22Rv1 (cell line): ENCODE data around the gene IL27RA.
A peak's percentile ranks its signal among the peaks of the same experiment; 100 is the strongest.

Source experiments
- CTCF ChIP-seq: fragments of 450-650 bp; IDR thresholded peaks from 2 replicates; pipeline ENCODE4 v1.5.1; 2017; ENCODE audit warnings: mild to moderate bottlenecking
- ZFX ChIP-seq: fragments of 450-650 bp; IDR thresholded peaks from 2 replicates; pipeline ENCODE4 v1.6.1; 2017; ENCODE audit warnings: antibody characterized with exemption, borderline replicate concordance

- peak; percentile 46; the same call in 1 of the 2 replicates for TF ChIP-seq CTCF
- TF ChIP-seq ZFX, result no peak
Measured at GRCh38 chr19:14089662-14090508, 58.3 kb downstream of the IL27RA start.
